Ovary (tissue), 9 donors: Measurements from ENCODE around the gene PPIH. TPM values are rescaled to one million over a fixed set of nuclear protein-coding genes. Genes with fewer than 3 reads are reported as not detected.
"Not testable (repeated sequence)": the region's sequence is repeated elsewhere in the genome, so short reads cannot be mapped to it uniquely, and the experiment has no call there.

Experiments
- DNase-seq, 5 donors: peaks; one replicate each; pipeline ENCODE4 v3.0.0-alpha.2; 2019 to 2020
- H3K27ac ChIP-seq, 2 donors: fragments of 200-600 bp; one replicate each; pipeline versions ENCODE4 v1.5.1 to v1.8.0; 2019 to 2022
- H3K27me3 ChIP-seq: fragments of 200-600 bp; one replicate; pipeline ENCODE4 v1.8.0; 2022
- H3K36me3 ChIP-seq: fragments of 200-600 bp; sonication (generic); one replicate; pipeline ENCODE4 v1.5.1; 2019
- H3K4me1 ChIP-seq: one replicate; pipeline ENCODE4 v1.8.1; 2013; ENCODE audit warnings: mild to moderate bottlenecking, moderate library complexity; ENCODE audit not compliant: insufficient read depth
- H3K4me3 ChIP-seq: fragments of 200-600 bp; sonication (generic); one replicate; pipeline ENCODE4 v1.5.1; 2017
- H3K9me3 ChIP-seq, 2 donors: fragments of 200-600 bp in 1 of 2; sonication (generic) in 1 of 2; one replicate each; pipeline versions ENCODE4 v1.5.1 to v1.8.1; 2013 to 2019; ENCODE audit warnings: mild to moderate bottlenecking in 1 of 2, moderate library complexity in 1 of 2
- CTCF ChIP-seq, 3 donors: fragments of 450-650 bp in 2 of 3; fragments of 200-600 bp in 1 of 3; IDR thresholded peaks; one replicate each; pipeline versions ENCODE4 v1.5.1 to v1.8.0; 2016 to 2022; ENCODE audit warnings: antibody characterized with exemption in 3 of 3, mild to moderate bottlenecking in 1 of 3
- EP300 ChIP-seq: sonication (generic); formaldehyde crosslinking; IDR thresholded peaks from one replicate; pipeline ENCODE4 v1.6.1; 2017; ENCODE audit warnings: antibody characterized with exemption
- POLR2A ChIP-seq: fragments of 450-650 bp; IDR thresholded peaks from one replicate; pipeline ENCODE4 v1.6.1; 2017; ENCODE audit warnings: antibody characterized with exemption, mild to moderate bottlenecking, moderate library complexity
- WGBS, 3 donors: extraction: QIAGEN DNeasy Blood & Tissue Kit in 1 of 3; methylation state at CpG; one replicate each; pipeline versions ENCODE4 v1.1.5 to v1.1.7; 2013 to 2017; 5-methylcytosine and 5-hydroxymethylcytosine counted together
- intact Hi-C, 4 donors: fragments of 100-400 bp; cut with DNase I; formaldehyde crosslinking; loops; one replicate each; pipeline versions ENCODE4 v1.11.0 to v1.15.1; 2022 to 2023
- polyA plus RNA-seq, 2 donors: library from polyadenylated mRNA; stranded (reverse); fragments of 200-250 nt in 1 of 2; fragments of 350-450 nt in 1 of 2; fragmentation: Illumina TruSeq in 1 of 2; extraction: RNeasy Lipid Tissue Mini Kit (QIAGEN cat#74804) in 1 of 2; gene quantifications; one replicate each; pipeline ENCODE4 v1.2.3, GENCODE V29; 2013 to 2014
- total RNA-seq, 7 donors: library from RNA; depleted of rRNA in 2 of 7; stranded (reverse); fragments of >200 nt in 2 of 7; fragmentation: NEBNext Ultra II Directional in 3 of 7; extraction: Animal tissue kit (Norgen Biotek cat#: 25700) in 3 of 7; gene quantifications; one replicate each; pipeline versions ENCODE4 v1.1.0 to v1.2.4, GENCODE V29; 2016 to 2023
- donor health status: DM: no; HTN: no; CAD: no; lungs with moderate emphysema.
- donor health status: DM: no; HTN: no; CAD: no.
- donor health status: Bipolar disorder and iron deficiency.
- donor health status: DM: yes; HTN: yes; CAD: no.
- donor health status: DM: no; HTN: no; CAD: no.
- donor health status: DM: yes; HTN: yes; CAD: no.

The PPIH gene
- total and polyA plus RNA-seq, 9 donors: 23.1 to 49.1 (median 26.5) TPM

- H3K4me1 ChIP-seq: peaks cover 6% of the 10 kb centered on the region
- no peaks in the 10 kb centered on the region for H3K27me3 ChIP-seq
- no peaks in the 10 kb centered on the region for H3K9me3 ChIP-seq
- intact Hi-C loops: loop anchor here in 2 of 4 donors (10.0 kb wide), 1 partner anchor 84 kb away; the partner anchor contains the start of genes C1orf50 (in 2 of the 2) and P3H1 (in 2 of the 2)
- no peaks in the 10 kb centered on the region for H3K36me3 ChIP-seq
- peak overlapping the region in 1 of 2 donors; percentile 97 for H3K27ac ChIP-seq
- H3K4me3 ChIP-seq: peak overlapping the region; percentile 84
- 3 to 5% (median 5%) methylated on average over 18 of the region's 18 CpGs for WGBS, 3 donors
- DNase-seq: no peak
- no peak for TF ChIP-seq POLR2A
- TF ChIP-seq CTCF (IDR thresholded peaks at IDR 0.05): no peak
- no peak for TF ChIP-seq EP300
These were observed 22.9 kb downstream of the PPIH start for GRCh38 chr1:42680921-42681683.

GRCh38 chr1:42681741-42682483, 23.7 kb downstream of the PPIH start, which contains the start of gene YBX1:
YBX1 (plus strand) TSS chr1:42682418; CDS start chr1:42682566, 148 bp downstream.
- TF ChIP-seq CTCF (IDR thresholded peaks at IDR 0.05): peak in 2 of 3 donors; percentile 6 to 20
- TF ChIP-seq EP300: no peak
- peak; percentile 72 for TF ChIP-seq POLR2A
- Histone ChIP-seq H3K27me3 (no peaks in the 10 kb centered on the region), H3K4me1 (peaks cover 11% of the 10 kb centered on the region), H3K27ac (peak within 1 kb of the TSS; percentile 93 to 97), H3K36me3 (no peaks in the 10 kb centered on the region), H3K4me3 (peak within 1 kb of the TSS; percentile 84), H3K9me3 (no peaks in the 10 kb centered on the region)
- peak; percentile 96 to 98 (median 98) for DNase-seq
- WGBS, 3 donors: 0 to 1% (median 0%) methylated on average over 50 to 54 of the region's 54 CpGs
- intact Hi-C loops: loop anchor here in 2 of 4 donors (10.0 kb wide), 1 partner anchor 83 kb away; the partner anchor contains the start of genes C1orf50 (in 2 of the 2) and P3H1 (in 2 of the 2)

GRCh38 chr1:42682484-42682738, 24.2 kb downstream of the PPIH start:
- not testable (repeated sequence) for DNase-seq, H3K9me3 ChIP-seq, H3K27me3 ChIP-seq, H3K36me3 ChIP-seq
- intact Hi-C loops: loop anchor here in 2 of 4 donors (10.0 kb wide), 1 partner anchor 82 kb away; the partner anchor contains the start of genes C1orf50 (in 2 of the 2) and P3H1 (in 2 of the 2)
- Histone ChIP-seq H3K27ac (peak overlapping the region; percentile 93 to 97), H3K4me3 (peak overlapping the region; percentile 84), H3K4me1 (peaks cover 11% of the 10 kb centered on the region)
- 0% methylated on average over 13 to 32 of the region's 33 CpGs for WGBS, 3 donors

DNA sequence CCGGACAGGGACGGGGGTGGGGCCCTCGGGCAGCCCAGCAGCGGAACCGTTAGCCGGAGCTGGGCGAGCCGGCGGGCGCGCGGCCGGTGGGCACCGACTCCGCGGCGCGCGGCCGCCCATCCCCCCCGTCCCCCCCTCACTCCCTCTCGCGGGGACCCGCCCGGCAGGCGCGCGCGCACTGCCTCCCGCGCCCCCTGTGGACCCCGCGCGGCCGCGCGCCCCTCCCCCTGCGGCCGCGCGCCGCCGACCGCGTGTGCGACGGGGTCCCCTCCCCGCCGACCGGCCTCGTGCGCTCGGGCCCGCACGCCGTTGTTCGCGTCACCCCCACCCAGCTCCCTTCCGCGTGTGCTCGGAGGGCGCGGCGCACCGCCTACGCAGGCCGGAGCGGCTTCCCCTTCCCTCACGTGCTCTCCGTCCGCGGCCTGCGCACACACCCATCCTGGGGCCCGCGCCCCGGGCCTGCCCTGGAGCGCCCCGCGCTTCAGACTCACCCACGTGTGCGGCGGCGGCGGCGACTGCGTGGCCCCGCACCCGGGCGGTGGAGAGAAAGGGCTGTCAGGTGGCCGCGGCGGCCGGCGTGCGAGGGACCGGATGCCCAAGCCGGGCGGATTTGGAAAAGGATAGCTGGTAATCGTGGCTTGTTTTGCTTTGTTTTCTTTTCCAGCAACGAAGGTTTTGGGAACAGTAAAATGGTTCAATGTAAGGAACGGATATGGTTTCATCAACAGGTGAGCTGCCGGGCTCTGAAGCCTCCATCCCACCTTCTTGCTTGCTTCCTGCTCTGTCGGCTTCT, 24.7 kb downstream of the PPIH start:
- DNase-seq: peak; percentile 70 to 83 (median 74)
- H3K27me3 ChIP-seq: no peaks in the 10 kb centered on the region
- TF ChIP-seq POLR2A (no peak), CTCF (IDR thresholded peaks at IDR 0.05) (no peak), EP300 (no peak)
- WGBS, 3 donors: 0 to 1% (median 1%) methylated on average over 14 to 103 of the region's 103 CpGs
- H3K36me3 ChIP-seq: no peaks in the 10 kb centered on the region
- no peaks in the 10 kb centered on the region for H3K9me3 ChIP-seq
- H3K4me1 ChIP-seq: peaks cover 13% of the 10 kb centered on the region
- H3K27ac ChIP-seq: peak overlapping the region; percentile 93 to 97
- peak overlapping the region; percentile 84 for H3K4me3 ChIP-seq
- intact Hi-C loops: loop anchor here in 2 of 4 donors (10.0 kb wide), 1 partner anchor 82 kb away; the partner anchor contains the start of genes C1orf50 (in 2 of the 2) and P3H1 (in 2 of the 2)
